ENCODE results near the gene ZNF408. TPM values are rescaled to one million over a fixed set of nuclear protein-coding genes. Genes with fewer than 3 reads are reported as not detected.

ZNF408 gene
- total RNA-seq, 1 donor from 2014 or later = 6.0 TPM

- ATAC-seq (no peak), DNase-seq (ENCODE audit: missing footprints) (no peak)
- intact Hi-C loops (cut with DNase I) = no loop called here
Observed at GRCh38 chr11:46738887-46739286, 38.1 kb downstream of the ZNF408 start.

- DNase-seq (ENCODE audit: missing footprints) (no peak), ATAC-seq (no peak)
- intact Hi-C loops (cut with DNase I) = no loop called here
Observed at GRCh38 chr11:46741600-46742484, 41.0 kb downstream of the ZNF408 start.

DNA sequence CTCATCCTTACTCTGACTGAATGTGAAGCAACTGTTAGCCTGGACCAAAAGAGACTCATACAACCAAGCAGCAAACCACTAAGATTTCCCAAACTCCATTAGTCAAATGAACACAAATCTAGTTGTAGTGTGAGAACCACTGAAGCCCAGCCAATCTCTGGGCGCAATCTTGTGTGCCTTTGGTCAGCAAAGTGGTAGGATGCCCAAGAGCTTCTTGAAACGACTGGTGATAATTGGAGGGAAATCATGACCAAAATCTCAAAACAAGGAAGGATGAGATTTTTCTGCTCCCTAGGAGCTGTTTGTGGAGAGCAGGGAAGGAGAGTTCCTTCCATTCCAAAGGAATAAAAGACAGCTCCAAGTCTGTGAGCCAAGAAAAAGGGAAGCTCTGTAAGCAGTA lies 42.2 kb downstream of the ZNF408 start:
- ATAC-seq (no peak), DNase-seq (ENCODE audit: missing footprints) (no peak)
- intact Hi-C loops (cut with DNase I) = no loop called here

- ATAC-seq (no peak), DNase-seq (ENCODE audit: missing footprints) (no peak)
- intact Hi-C loops (cut with DNase I) = no loop called here
Observed at GRCh38 chr11:46743693-46744339, 43.0 kb downstream of the ZNF408 start.

DNA sequence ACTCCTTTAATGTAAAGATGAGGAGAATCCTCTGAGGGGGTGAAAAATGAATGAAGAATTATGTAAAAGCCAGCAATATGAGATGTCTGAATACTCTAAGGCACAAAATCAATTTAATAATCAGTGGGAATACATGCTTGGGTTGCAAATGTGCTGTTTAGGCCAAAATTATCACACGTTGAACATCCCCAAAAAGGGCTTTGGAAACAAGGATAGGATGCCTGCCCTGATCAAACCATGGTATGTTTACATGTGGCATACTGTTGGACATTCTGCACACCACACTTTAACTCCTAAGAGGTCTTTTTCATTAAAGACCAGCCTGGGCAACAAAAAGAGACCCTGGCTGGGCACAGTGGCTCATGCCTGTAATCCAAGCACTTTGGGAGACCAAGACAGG lies 44.5 kb downstream of the ZNF408 start:
- ATAC-seq (no peak), DNase-seq (ENCODE audit: missing footprints) (no peak)
- intact Hi-C loops (cut with DNase I) = no loop called here

DNA sequence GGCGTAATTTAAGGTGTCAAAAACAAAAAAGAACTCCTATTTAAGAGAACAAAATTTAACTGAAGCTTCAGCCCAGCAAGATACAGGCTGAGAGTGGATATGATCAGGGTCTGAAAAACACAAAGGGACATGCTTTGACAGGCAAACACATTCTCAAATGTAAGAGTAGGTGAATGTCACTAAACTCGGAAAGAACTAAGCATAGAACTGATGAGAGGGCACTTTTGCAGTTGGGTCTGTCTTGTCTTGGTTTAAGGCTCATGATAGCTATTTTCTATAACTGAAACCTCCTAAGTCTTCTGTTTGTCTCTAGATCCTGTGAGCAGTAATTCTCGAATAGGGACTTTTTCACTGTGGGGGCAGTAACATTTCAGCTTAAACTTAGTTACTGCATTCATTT lies 45.2 kb downstream of the ZNF408 start:
- ATAC-seq (no peak), DNase-seq (ENCODE audit: missing footprints) (no peak)
- intact Hi-C loops (cut with DNase I) = no loop called here

- intact Hi-C loops (cut with DNase I) = no loop called here
- DNase-seq (ENCODE audit: missing footprints) = no peak
- no peak for ATAC-seq
Observed at GRCh38 chr11:46747150-46747549, 46.3 kb downstream of the ZNF408 start.

Small RNAs within 50 kb of the gene (microRNA-seq; reads per million reads assigned to microRNA genes)
- gene MIR5582 = not detected

Other genes with a start within 250 kb of the ZNF408 start
- 14.8 TPM for gene AMBRA1, start 107.0 kb upstream of the ZNF408 start, total RNA-seq
- gene HARBI1, start 83.8 kb upstream of the ZNF408 start, total RNA-seq = 3.5 TPM
- 39.4 TPM for gene ATG13, start 83.5 kb upstream of the ZNF408 start, total RNA-seq
- gene ARHGAP1, start 412 bp upstream of the ZNF408 start, total RNA-seq = 68.4 TPM
- not detected for gene F2, start 18.2 kb downstream of the ZNF408 start, total RNA-seq
- 70.3 TPM for gene CKAP5, start 145.2 kb downstream of the ZNF408 start, total RNA-seq
- gene LRP4, start 217.5 kb downstream of the ZNF408 start, total RNA-seq = 17.5 TPM
- gene CSTPP1, start 235.7 kb downstream of the ZNF408 start, total RNA-seq = 11.0 TPM

Measured in Right ventricle myocardium inferior (tissue), 1 donor.